ENCODE results near the gene FKBP14.

FKBP14 gene
- 6.3 to 17.5 (median 12.7) reads per million in 17 experiments for total RNA-seq

- peak; percentile 98 to 100 (median 98) for DNase-seq
These were observed at the start of gene FKBP14 for GRCh38 chr7:30026229-30027064. Gene FKBP14 (minus strand): TSS chr7:30026702. CDS start chr7:30026508, 194 bp downstream.

DNA sequence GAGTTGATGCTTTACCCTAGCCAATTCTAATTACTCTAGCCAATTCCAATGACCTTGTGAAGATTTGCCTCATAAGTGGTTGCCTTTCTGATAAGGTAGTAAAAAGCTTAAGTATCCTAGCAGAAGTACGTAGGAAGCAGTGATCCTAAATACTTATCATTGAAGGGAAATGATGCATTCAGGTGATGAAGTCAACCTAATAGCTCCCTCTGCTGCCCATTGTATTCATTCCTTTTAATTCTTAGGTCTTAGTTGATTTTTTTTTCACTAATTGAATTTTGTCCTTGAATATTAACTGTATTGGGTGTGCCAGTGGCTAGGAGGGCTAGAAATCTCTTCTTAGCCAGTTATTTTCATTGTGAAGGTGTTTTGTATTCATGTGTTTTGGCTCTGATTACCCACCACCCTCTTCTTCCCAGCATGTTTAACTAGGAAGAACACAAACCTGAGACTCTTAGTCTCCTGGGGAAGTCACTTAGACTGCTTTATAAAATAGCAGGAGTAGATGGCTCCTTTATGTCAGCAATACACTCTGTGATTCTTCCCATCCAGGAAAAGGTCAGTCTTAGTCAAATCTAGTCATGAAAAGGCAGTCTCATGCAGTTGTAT, 48.0 kb upstream of the FKBP14 start:
- DNase-seq = peak in 2 of 4 experiments; percentile 30 to 48

DNA sequence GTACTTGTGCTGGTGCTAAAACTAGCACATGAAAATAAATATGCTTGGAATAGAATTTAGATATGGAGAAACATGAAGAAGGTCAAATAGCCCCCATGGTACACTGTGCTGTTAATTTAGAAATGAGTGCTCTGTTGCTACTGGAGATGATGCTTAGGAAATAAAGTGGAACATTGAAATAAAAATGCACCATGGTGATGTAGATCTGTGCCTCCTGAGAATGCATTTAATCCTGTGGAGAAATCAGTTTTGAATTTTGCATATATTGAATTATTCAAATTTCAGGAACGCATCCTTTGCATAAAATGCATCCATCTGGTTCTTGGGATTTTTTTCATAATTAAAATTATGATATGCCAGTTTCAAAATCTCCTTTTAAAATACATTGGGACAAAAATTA, 46.2 kb upstream of the FKBP14 start:
- DNase-seq = no peak

- DNase-seq = no peak
These were observed 43.5 kb upstream of the FKBP14 start for GRCh38 chr7:30070052-30070451.

DNA sequence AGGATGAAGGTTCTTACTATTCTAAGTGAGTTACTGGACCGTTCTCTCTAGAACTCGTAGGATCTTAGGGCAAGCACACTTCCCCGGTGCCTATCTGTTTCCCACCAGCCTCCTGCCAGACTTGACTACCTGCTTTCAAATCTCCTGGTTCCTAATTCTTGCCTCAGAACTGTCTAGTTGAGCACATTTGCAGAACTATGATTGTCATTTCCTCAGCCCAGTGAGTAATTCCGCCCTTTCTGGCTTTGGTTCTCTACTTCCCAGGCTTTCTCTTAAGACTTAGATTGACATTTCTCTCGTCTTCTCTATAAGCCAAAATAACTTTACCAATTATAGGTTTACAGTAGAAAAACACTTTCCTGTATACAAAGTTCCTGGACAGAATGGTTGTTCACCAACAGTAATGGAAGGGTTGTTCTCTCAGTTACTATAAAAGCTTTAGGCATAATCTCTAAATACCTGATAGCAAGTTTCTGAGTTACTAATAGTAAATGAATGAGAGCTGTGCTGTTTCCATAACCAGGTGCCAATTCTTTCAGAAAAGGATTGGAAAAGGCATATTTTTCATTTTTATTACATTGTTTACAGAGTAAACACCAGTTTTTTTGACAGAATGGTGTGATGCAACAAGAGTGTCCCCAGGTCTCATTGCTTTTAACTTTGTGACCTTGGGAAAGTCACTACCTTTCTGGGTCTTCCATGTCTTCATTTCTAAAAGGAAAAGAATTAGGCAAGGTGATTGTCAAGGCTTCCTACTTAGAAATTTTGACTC, 42.8 kb upstream of the FKBP14 start:
- DNase-seq = peak; percentile 6 to 37 (median 24)

- no peak for DNase-seq
These were observed 41.6 kb upstream of the FKBP14 start for GRCh38 chr7:30068117-30068516.

GRCh38 chr7:30066687-30067086, 40.2 kb upstream of the FKBP14 start:
- DNase-seq = no peak

DNA sequence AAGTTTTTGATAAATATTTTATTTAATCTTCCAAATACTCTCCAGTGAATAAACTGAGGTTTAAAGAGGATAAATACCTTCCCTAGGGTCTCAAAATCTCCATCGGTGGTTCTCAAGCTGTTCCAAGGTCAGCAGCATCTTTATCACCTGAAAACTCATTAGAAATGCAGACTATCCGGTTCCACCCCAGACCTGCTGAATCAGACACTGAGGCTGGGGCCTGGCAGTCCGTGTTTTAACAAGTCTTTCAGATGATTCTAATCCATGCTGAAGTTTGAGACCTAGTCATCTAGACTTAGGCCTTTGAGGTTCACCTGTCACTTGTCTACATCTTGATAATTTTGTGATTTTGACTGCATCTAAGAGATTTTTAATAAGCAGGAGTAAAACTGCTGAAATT, 39.2 kb upstream of the FKBP14 start:
- DNase-seq = no peak

DNA sequence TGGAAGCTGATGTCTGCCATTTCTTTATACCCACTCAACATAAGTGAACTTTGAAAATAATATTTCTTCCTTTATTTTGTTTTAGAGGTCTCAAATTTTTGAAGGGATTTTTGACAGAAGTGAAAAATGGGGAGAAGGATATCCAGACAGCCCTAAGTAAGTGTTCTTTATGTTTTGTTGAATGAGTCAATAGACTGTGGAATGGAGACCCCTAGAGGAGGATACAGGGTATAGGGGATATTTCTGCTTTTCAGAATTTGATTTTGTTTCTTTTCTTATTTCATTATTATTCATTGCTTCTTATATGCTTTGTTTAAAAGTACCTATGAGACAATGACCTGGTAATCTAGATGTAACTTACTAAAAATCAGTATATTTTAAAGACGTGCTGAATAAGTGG, 36.1 kb upstream of the FKBP14 start:
- peak in 2 of 4 experiments; percentile 44 to 55 for DNase-seq

DNA sequence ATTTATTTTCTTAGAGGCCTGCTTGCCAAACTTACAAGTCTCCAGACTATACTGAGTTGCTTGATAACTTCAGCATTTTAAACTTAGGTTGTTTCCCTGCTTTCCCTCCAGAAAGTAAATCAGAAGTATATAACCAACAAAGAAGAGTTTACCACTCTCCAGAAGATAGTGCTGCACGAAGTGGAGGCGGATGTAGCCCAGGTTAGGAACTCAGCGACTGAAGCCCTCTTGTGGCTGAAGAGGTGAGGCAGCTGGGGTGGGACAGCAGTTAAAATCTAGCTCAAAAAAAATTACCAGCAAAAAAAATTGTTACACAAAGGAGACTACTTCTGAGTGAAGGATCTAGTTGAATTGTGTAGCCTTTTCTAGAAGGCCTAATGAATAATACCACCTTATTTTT, 35.3 kb upstream of the FKBP14 start:
- peak in 3 of 4 experiments; percentile 7 to 35 (median 31) for DNase-seq

DNA sequence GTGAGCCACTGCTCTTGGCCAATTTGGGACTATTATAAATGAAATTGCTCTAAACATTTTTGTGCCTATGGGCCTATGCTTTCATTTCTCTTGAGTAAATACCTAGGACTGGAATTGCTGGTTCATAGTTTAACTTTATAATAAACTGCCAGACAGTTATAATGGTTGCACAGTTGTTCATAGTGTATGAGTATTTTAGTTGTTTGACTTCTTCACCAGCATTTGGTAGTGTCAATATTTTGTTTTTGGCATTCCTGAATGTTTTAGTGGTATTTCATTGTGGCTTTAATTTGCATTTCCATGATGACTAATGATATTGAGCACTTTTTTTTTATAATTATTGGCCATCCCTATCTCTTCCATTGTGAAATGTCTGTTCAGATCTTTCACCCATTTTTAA, 31.2 kb upstream of the FKBP14 start:
- no peak for DNase-seq

- no peak for DNase-seq
These were observed 26.6 kb upstream of the FKBP14 start for GRCh38 chr7:30053068-30053467.

GRCh38 chr7:30049173-30049572, 22.7 kb upstream of the FKBP14 start:
- DNase-seq = no peak

GRCh38 chr7:30048582-30048981, 22.1 kb upstream of the FKBP14 start:
- DNase-seq = no peak

DNA sequence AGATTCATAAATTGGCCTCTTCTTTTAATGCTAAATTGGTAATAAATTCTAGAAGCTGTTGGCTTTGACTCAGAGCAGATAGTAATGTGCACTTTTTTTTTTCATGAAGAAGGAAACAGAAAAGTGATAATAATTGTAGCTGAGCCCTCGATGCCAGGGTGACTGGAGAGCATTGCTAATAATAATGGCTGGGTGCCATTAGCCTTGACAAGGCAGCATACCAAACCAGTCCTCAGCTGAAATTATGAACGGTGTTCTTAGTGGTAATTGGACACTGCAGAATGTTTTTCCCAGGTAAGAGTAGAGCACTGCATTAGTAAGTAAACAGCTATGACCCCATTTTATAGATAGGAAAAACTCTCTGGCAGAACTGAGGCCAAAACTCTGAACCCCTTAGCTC, 20.6 kb upstream of the FKBP14 start:
- DNase-seq = no peak

DNA sequence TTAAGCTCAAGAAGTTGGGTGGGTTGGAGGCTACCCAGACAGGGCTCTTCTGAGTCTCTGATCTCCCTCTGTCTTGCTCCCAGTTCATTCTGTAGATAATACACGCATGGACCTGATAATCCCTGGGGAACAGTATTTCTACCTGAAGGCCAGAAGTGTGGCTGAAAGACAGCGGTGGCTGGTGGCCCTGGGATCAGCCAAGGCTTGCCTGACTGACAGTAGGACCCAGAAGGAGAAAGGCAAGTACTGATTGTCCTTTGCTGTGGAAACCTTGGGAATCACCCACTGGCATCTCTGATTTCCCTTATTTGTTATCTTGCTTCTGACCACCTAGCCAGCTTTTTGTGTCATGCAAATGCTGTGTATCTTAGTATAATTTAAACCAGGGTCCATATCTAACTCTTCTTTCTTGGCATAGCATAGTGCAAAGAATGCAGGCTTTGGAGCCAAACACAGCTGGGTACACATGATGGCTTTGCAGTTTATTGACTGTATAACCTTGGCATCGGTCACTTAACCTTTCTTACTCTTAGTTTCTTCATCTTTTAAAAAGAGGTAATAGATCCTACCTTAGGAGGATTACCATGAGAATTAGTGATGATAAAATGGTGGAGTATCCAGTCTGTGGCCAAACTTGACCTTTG, 19.7 kb upstream of the FKBP14 start:
- no peak for DNase-seq

- no peak for DNase-seq
These were observed 15.2 kb upstream of the FKBP14 start for GRCh38 chr7:30041526-30042269.

GRCh38 chr7:30040938-30041337, 14.4 kb upstream of the FKBP14 start:
- DNase-seq = no peak

GRCh38 chr7:30038196-30038980, 11.9 kb upstream of the FKBP14 start:
- DNase-seq = no peak

DNA sequence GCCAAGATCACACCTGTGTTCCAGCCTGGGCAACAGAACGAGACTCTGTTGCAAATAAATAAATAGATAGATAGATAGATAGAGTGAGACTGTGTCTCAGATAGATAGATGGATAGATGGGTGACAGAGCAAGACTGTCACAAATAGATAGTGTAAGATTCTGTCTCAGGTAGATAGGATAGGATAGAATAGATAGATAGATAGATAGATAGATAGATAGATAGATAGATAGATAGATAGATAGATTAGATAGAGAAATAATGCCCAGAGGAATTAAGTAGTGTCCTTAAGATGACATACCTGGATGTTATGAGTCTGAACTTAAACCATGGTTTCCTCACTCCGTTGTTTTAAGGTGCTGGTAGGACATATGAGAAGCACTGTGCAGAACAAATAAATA, 9.7 kb upstream of the FKBP14 start:
- no peak for DNase-seq

GRCh38 chr7:30034501-30034900, 8.0 kb upstream of the FKBP14 start:
- no peak for DNase-seq
